Fibroblast of villous mesenchyme (primary cell): Measurements from ENCODE around the gene TNFSF11. TPM values are rescaled to one million over a fixed set of nuclear protein-coding genes. Genes with fewer than 3 reads are reported as not detected.

Source experiments
- DNase-seq: peaks from one replicate; pipeline ENCODE4 v3.0.0-alpha.2; 2010; ENCODE audit warnings: low read depth
- H3K4me3 ChIP-seq: 2 replicates; pipeline ENCODE4 v1.5.1; 2011; ENCODE audit warnings: low read depth, mild to moderate bottlenecking, low read length
- CTCF ChIP-seq: IDR thresholded peaks from 2 replicates; pipeline ENCODE4 v1.5.1; 2012; ENCODE audit warnings: low read depth, mild to moderate bottlenecking, low read length; ENCODE audit not compliant: insufficient read depth
- total RNA-seq: library from RNA; depleted of rRNA; stranded (reverse); fragments of >200 nt; gene quantifications from 2 replicates; pipeline ENCODE4 v1.2.3, GENCODE V29; 2012

TNFSF11 gene
- total RNA-seq, 1 donor: not detected

- no peak for DNase-seq
- TF ChIP-seq CTCF: no peak
- no peak overlapping the region for H3K4me3 ChIP-seq
Measured at GRCh38 chr13:42611086-42611779, 37.3 kb downstream of the TNFSF11 start.

- no peak for DNase-seq
- H3K4me3 ChIP-seq: no peak overlapping the region
- no peak for TF ChIP-seq CTCF
Measured at GRCh38 chr13:42612021-42612765, 38.2 kb downstream of the TNFSF11 start.

GRCh38 chr13:42614436-42615035 is 40.6 kb downstream of the TNFSF11 start:
- no peak for DNase-seq
- H3K4me3 ChIP-seq: no peak overlapping the region
- no peak for TF ChIP-seq CTCF

GRCh38 chr13:42615691-42616090 is 41.7 kb downstream of the TNFSF11 start:
- peak; percentile 15 for DNase-seq
- H3K4me3 ChIP-seq: no peak overlapping the region
- no peak for TF ChIP-seq CTCF

GRCh38 chr13:42617221-42617620 is 43.3 kb downstream of the TNFSF11 start:
- DNase-seq: no peak
- H3K4me3 ChIP-seq: no peak overlapping the region
- TF ChIP-seq CTCF: no peak

GRCh38 chr13:42623916-42624315 is 50.0 kb downstream of the TNFSF11 start:
- H3K4me3 ChIP-seq: no peak overlapping the region
- DNase-seq: no peak
- no peak for TF ChIP-seq CTCF
